GM21717 (cell line): ENCODE results near the gene NLN.
"Not testable (repeated sequence)": the region's sequence is repeated elsewhere in the genome, so short reads cannot be mapped to it uniquely, and the experiment has no call there.

Experiments
- ATAC-seq: cut with Tn5 transposase; IDR thresholded peaks from one replicate; pipeline ENCODE4 v1.9.1; 2021; ENCODE audit warnings: mild to moderate bottlenecking, moderate library complexity; ENCODE audit not compliant: unreplicated experiment

Gene NLN

GRCh38 chr5:65769539-65769938 lies 47.5 kb downstream of the NLN start:
- no peak for ATAC-seq

- ATAC-seq: no peak
Measured at GRCh38 chr5:65771266-65771665, 49.3 kb downstream of the NLN start.

GRCh38 chr5:65772963-65773362 lies 51.0 kb downstream of the NLN start:
- not testable (repeated sequence) for ATAC-seq

GRCh38 chr5:65774346-65774745 lies 52.3 kb downstream of the NLN start:
- no peak for ATAC-seq

- ATAC-seq: no peak
Measured at GRCh38 chr5:65775476-65775875, 53.5 kb downstream of the NLN start.

- no peak for ATAC-seq
Measured at GRCh38 chr5:65776441-65777141, 54.6 kb downstream of the NLN start.

GRCh38 chr5:65778126-65778525 lies 56.1 kb downstream of the NLN start:
- ATAC-seq: no peak

- ATAC-seq: peak; percentile 59
Measured at GRCh38 chr5:65779643-65780042, 57.6 kb downstream of the NLN start.

- ATAC-seq: not testable (repeated sequence)
Measured at GRCh38 chr5:65788296-65788695, 66.3 kb downstream of the NLN start.

- ATAC-seq: no peak
Measured at GRCh38 chr5:65790371-65791163, 68.6 kb downstream of the NLN start.

- no peak for ATAC-seq
Measured at GRCh38 chr5:65791712-65792673, 70.0 kb downstream of the NLN start.

- ATAC-seq: no peak
Measured at GRCh38 chr5:65796269-65796668, 74.3 kb downstream of the NLN start.

- ATAC-seq: no peak
Measured at GRCh38 chr5:65796751-65797316, 74.8 kb downstream of the NLN start.

GRCh38 chr5:65797481-65797880 lies 75.5 kb downstream of the NLN start:
- no peak for ATAC-seq

- no peak for ATAC-seq
Measured at GRCh38 chr5:65799857-65800256, 77.9 kb downstream of the NLN start.

- no peak for ATAC-seq
Measured at GRCh38 chr5:65800775-65801174, 78.8 kb downstream of the NLN start.

GRCh38 chr5:65801352-65801783 lies 79.4 kb downstream of the NLN start:
- no peak for ATAC-seq

GRCh38 chr5:65802080-65802479 lies 80.1 kb downstream of the NLN start:
- no peak for ATAC-seq

GRCh38 chr5:65802820-65803219 lies 80.8 kb downstream of the NLN start:
- no peak for ATAC-seq

GRCh38 chr5:65803699-65804391 lies 81.8 kb downstream of the NLN start:
- ATAC-seq: no peak
